IMR-90 (cell line): ENCODE measurements around the gene SPAG4. TPM values are rescaled to one million over a fixed set of nuclear protein-coding genes. Genes with fewer than 3 reads are reported as not detected.

Source experiments
- ATAC-seq: fragments of 200-7000 bp; cut with Tn5 transposase; 2 replicates; pipeline ENCODE4 v1.9.1; 2020; ENCODE audit warnings: low read depth, mild to moderate bottlenecking, moderate library complexity
- BruUV-seq: library from RNA; stranded (reverse); fragments of 400-500 nt; replicated peaks from 2 replicates; lab custom pipeline; 2021; lab: Mats Ljungman, UMichigan
- CTCF ChIA-PET: fragments of 300-600 bp; formaldehyde crosslinking; extraction: SDS; loops from one replicate; lab custom pipeline; 2021; ENCODE audit warnings: antibody characterized with exemption; lab: Yijun Ruan, JAX
- POLR2A ChIA-PET: fragments of 300-600 bp; sonication (Branson Sonifier 250); formaldehyde crosslinking; loops from one replicate; lab custom pipeline; 2022; ENCODE audit warnings: antibody characterized with exemption; ENCODE audit not compliant: unreplicated experiment; lab: Charles Lee
- DNase-seq: peaks from one replicate; pipeline ENCODE4 v3.0.0; 2013
- H2AFZ ChIP-seq: replicated peaks from 2 replicates; pipeline ENCODE3; 2013; ENCODE audit warnings: low read length, mild to moderate bottlenecking; ENCODE audit not compliant: poor library complexity
- H2AK5ac ChIP-seq: 2 replicates; pipeline ENCODE4 v1.6.1; 2013; ENCODE audit warnings: low read depth, low read length, inconsistent platforms
- H2AK9ac ChIP-seq: replicated peaks from 2 replicates; pipeline ENCODE3; 2013; ENCODE audit warnings: mild to moderate bottlenecking, low read depth, low read length, moderate library complexity; ENCODE audit not compliant: poor library complexity
- H2BK120ac ChIP-seq: 2 replicates; pipeline ENCODE4 v1.6.1; 2013; ENCODE audit warnings: low read depth, low read length, inconsistent platforms
- H2BK15ac ChIP-seq: 3 replicates; pipeline ENCODE4 v1.6.1; 2013; ENCODE audit warnings: low read depth, low read length, inconsistent platforms
- H2BK20ac ChIP-seq: 2 replicates; pipeline ENCODE4 v1.6.1; 2013; ENCODE audit warnings: low read depth, mild to moderate bottlenecking, inconsistent platforms, low read length, moderate library complexity
- H2BK5ac ChIP-seq: 2 replicates; pipeline ENCODE4 v1.6.1; 2013; ENCODE audit warnings: mild to moderate bottlenecking, low read depth, low read length, inconsistent platforms; ENCODE audit not compliant: poor library complexity, severe bottlenecking
- H3K14ac ChIP-seq: replicated peaks from 2 replicates; pipeline ENCODE4 v1.6.1; 2013; ENCODE audit warnings: low read depth, low read length, inconsistent platforms
- H3K18ac ChIP-seq: 2 replicates; pipeline ENCODE4 v1.6.1; 2013; ENCODE audit warnings: low read depth, low read length, control low read depth
- H3K23ac ChIP-seq: 2 replicates; pipeline ENCODE4 v1.6.1; 2013; ENCODE audit warnings: low read depth, low read length, inconsistent platforms
- H3K27ac ChIP-seq: 2 replicates; pipeline ENCODE4 v1.5.1; 2013; ENCODE audit warnings: mild to moderate bottlenecking, control low read depth, low read length; ENCODE audit not compliant: insufficient read depth
- H3K27me3 ChIP-seq: 2 replicates; pipeline ENCODE4 v1.6.1; 2013; ENCODE audit warnings: low read length; ENCODE audit not compliant: control insufficient read depth, insufficient read depth
- H3K36me3 ChIP-seq: 2 replicates; pipeline ENCODE4 v1.6.1; 2013; ENCODE audit warnings: low read length, mixed read lengths; ENCODE audit not compliant: control insufficient read depth, insufficient read depth
- H3K4ac ChIP-seq: 2 replicates; pipeline ENCODE4 v1.6.1; 2013; ENCODE audit warnings: low read depth, low read length, inconsistent platforms
- H3K4me1 ChIP-seq: 2 replicates; pipeline ENCODE4 v1.6.1; 2013; ENCODE audit warnings: low read length, mixed read lengths; ENCODE audit not compliant: control insufficient read depth, insufficient read depth
- H3K4me2 ChIP-seq: 2 replicates; pipeline ENCODE4 v1.6.1; 2013; ENCODE audit warnings: low read depth, mild to moderate bottlenecking, control low read depth, low read length, moderate library complexity
- H3K4me3 ChIP-seq: 2 replicates; pipeline ENCODE4 v1.5.1; 2013; ENCODE audit warnings: low read depth, mild to moderate bottlenecking, control low read depth, low read length, moderate library complexity; ENCODE audit not compliant: insufficient read depth
- H3K56ac ChIP-seq: 2 replicates; pipeline ENCODE4 v1.6.1; 2013; ENCODE audit warnings: low read length, inconsistent platforms; ENCODE audit not compliant: insufficient read depth; ENCODE audit errors: extremely low read depth
- H3K79me1 ChIP-seq, 2 experiments: 2 replicates each; pipeline ENCODE4 v1.6.1; 2013; ENCODE audit warnings: low read length in 2 of 2, inconsistent platforms in 1 of 2, low read depth in 1 of 2
- H3K9ac ChIP-seq: 2 replicates; pipeline ENCODE4 v1.6.1; 2013; ENCODE audit warnings: low read depth, low read length, control low read depth
- H3K9me1 ChIP-seq: 2 replicates; pipeline ENCODE4 v1.6.1; 2013; ENCODE audit warnings: low read length, inconsistent platforms; ENCODE audit not compliant: insufficient read depth
- H3K9me3 ChIP-seq: 2 replicates; pipeline ENCODE4 v1.6.1; 2013; ENCODE audit warnings: low read length; ENCODE audit not compliant: control insufficient read depth, insufficient read depth
- H4K20me1 ChIP-seq: 2 replicates; pipeline ENCODE4 v1.6.1; 2013; ENCODE audit warnings: low read length, inconsistent platforms; ENCODE audit not compliant: insufficient read depth
- H4K5ac ChIP-seq: 2 replicates; pipeline ENCODE4 v1.6.1; 2013; ENCODE audit warnings: mild to moderate bottlenecking, low read depth, low read length, control low read depth
- H4K8ac ChIP-seq, 2 experiments: 2 replicates each; pipeline ENCODE4 v1.6.1; 2013; ENCODE audit warnings: low read depth in 2 of 2, low read length in 2 of 2, control low read depth in 1 of 2, inconsistent platforms in 1 of 2
- H4K91ac ChIP-seq: 2 replicates; pipeline ENCODE4 v1.6.1; 2013; ENCODE audit warnings: low read depth, low read length, inconsistent platforms; ENCODE audit not compliant: insufficient read depth
- BHLHE40 ChIP-seq: fragments of 150-350 bp; IDR thresholded peaks from 2 replicates; pipeline ENCODE4 v1.6.1; 2016; ENCODE audit warnings: mild to moderate bottlenecking, low read depth, low read length
- CEBPB ChIP-seq: IDR thresholded peaks from 2 replicates; pipeline ENCODE4 v1.6.1; 2012; ENCODE audit warnings: low read depth, low read length, improper control_type of control experiment
- CHD1 ChIP-seq: IDR thresholded peaks from 2 replicates; pipeline ENCODE4 v1.6.1; 2012; ENCODE audit warnings: low read depth, low read length, improper control_type of control experiment
- FOS ChIP-seq: fragments of 150-350 bp; IDR thresholded peaks from 2 replicates; pipeline ENCODE4 v1.6.1; 2016; ENCODE audit warnings: low read depth, low read length
- POLR2A ChIP-seq: IDR thresholded peaks from 2 replicates; pipeline ENCODE4 v1.6.1; 2012; ENCODE audit warnings: mild to moderate bottlenecking, low read depth, low read length
- RAD21 ChIP-seq: IDR thresholded peaks from 2 replicates; pipeline ENCODE4 v1.6.1; 2012; ENCODE audit warnings: low read length, improper control_type of control experiment
- WGBS, 2 experiments: methylation state at CpG; one replicate each; pipeline versions ENCODE4 v1.1.5 to v1.1.7; 2013; ENCODE audit warnings: missing lambda C conversion rate in 2 of 2; ENCODE audit not compliant: insufficient read length in 1 of 2; ENCODE audit errors: extremely low coverage in 2 of 2; 5-methylcytosine and 5-hydroxymethylcytosine counted together
- dilution Hi-C: fragments of 300-500 bp; cut with HindIII; formaldehyde crosslinking; loops from one replicate; pipeline ENCODE4 v1.14.3; 2018; ENCODE audit warnings: low sequenced_read_pairs; ENCODE audit not compliant: unreplicated experiment
- in situ Hi-C: fragments of 300-500 bp; cut with MboI; formaldehyde crosslinking; loops from 3 replicates; pipeline ENCODE4 v1.14.3; 2019; ENCODE audit warnings: low sequenced_read_pairs, inconsistent platforms, mixed read lengths
- intact Hi-C: fragments of 100-400 bp; cut with micrococcal nuclease; formaldehyde crosslinking; loops from 2 replicates; pipeline ENCODE4 v1.10.0; 2022
- polyA plus RNA-seq, 3 experiments: library from polyadenylated mRNA; depleted of rRNA; stranded (reverse); fragments of >200 nt; gene quantifications; 2 replicates each; pipeline ENCODE4 v1.2.3, GENCODE V29; 2012; ENCODE audit warnings: low replicate concordance in 1 of 3
- total RNA-seq: library from RNA; depleted of rRNA; stranded (reverse); fragments of >200 nt; gene quantifications from 2 replicates; pipeline ENCODE4 v1.2.3, GENCODE V29; 2012

Gene SPAG4
- total and polyA plus RNA-seq, 2 of the 4 experiments (the other 2 are of a cell fraction) = 1.8 to 5.5 TPM

DNA sequence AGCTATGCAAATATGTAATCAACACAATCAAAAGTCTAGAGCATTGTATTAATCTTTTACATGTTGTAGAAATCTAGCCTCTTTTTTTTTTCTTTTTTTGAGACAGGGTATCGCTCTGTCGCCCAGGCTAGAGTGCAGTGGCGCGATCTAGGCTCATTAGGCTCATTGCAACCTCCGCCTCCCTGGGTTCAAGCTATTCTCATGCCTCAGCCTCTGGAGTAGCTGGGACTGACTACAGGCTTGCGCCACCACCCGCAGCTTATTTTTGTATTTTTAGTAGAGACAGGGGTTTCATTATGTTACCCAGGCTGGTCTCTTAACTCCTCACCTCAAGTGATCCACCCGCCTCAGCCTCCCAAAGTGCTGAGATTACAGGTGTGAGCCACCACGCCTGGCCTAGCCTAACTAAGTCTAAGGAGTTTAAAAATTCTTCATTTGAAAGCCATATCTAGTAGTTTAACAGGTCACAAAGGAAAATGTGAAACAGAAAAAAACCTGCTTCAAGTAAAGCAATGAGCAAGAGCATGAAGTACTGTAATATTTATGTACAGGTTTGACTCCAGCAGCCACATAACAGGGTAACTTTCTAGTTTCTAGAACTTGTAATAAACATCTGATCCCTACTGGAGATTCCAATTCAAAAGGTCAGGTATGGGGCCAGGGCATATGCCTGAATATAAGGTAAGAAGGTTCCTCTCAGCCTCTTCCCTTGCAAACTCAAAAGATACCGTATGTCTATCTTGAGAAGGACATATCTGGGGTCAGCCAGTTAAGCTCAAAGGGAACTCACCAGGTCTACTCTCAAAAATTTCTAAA is 44.7 kb downstream of the SPAG4 start:
- DNase-seq = no peak
- no peak overlapping the region for H4K8ac ChIP-seq
- POLR2A ChIA-PET = no interaction called here
- H2BK15ac ChIP-seq = no peak overlapping the region
- H2AFZ ChIP-seq = no peak overlapping the region
- peaks cover 90% of the 10 kb centered on the region for H4K20me1 ChIP-seq
- H3K18ac ChIP-seq = no peak overlapping the region
- no peak overlapping the region for H4K5ac ChIP-seq
- no peak overlapping the region for H3K56ac ChIP-seq
- no CpG with 5 or more reads among the region's 10 CpGs for WGBS, 2 experiments
- peaks cover 5% of the 10 kb centered on the region; the same call in 1 of the 2 replicates for H3K9me1 ChIP-seq
- H3K79me1 ChIP-seq = peaks cover 0 to 45% of the 10 kb centered on the region in 2 experiments; a peak in 3 of 4 replicates
- H2BK20ac ChIP-seq = no peak overlapping the region
- no peak overlapping the region for H4K91ac ChIP-seq
- H2AK9ac ChIP-seq = no peak overlapping the region
- H3K9me3 ChIP-seq = no peaks in the 10 kb centered on the region
- no peak overlapping the region for H3K4me3 ChIP-seq
- no peak overlapping the region for H2AK5ac ChIP-seq
- TF ChIP-seq RAD21 (no peak), CEBPB (no peak), FOS (no peak), CHD1 (no peak), POLR2A (no peak), BHLHE40 (no peak)
- peaks cover 4% of the 10 kb centered on the region for H3K4me1 ChIP-seq
- no peak overlapping the region for H3K27ac ChIP-seq
- dilution Hi-C loops (no loop called here), intact Hi-C loops (loop anchor here (5.0 to 10.0 kb wide), 2 partner anchors 96 to 148 kb away; no protein-coding TSS in a partner anchor), in situ Hi-C loops (no loop called here)
- no peaks in the 10 kb centered on the region for H3K27me3 ChIP-seq
- H3K36me3 ChIP-seq = no peaks in the 10 kb centered on the region
- ATAC-seq = no peak
- no peak overlapping the region for H2BK120ac ChIP-seq
- CTCF ChIA-PET = no interaction called here
- H3K4me2 ChIP-seq = no peak overlapping the region
- H2BK5ac ChIP-seq = no peak overlapping the region
- no peak overlapping the region for H3K4ac ChIP-seq
- no TSS peak for BruUV-seq
- H3K23ac ChIP-seq = no peak overlapping the region
- no peak overlapping the region for H3K14ac ChIP-seq
- no peak overlapping the region for H3K9ac ChIP-seq
